Breast epithelium (tissue), 4 donors: ENCODE measurements around the gene HSP90B1. TPM values are rescaled to one million over a fixed set of nuclear protein-coding genes. Genes with fewer than 3 reads are reported as not detected.
A peak's percentile ranks its signal among the peaks of the same experiment; 100 is the strongest.

Experiments used
- DNase-seq, 2 donors: peaks; one replicate each; pipeline ENCODE4 v3.0.0-alpha.2; 2019; ENCODE audit warnings: low spot score in 2 of 2
- H3K27ac ChIP-seq, 2 donors: fragments of 200-600 bp; sonication (generic) in 1 of 2; one replicate each; pipeline ENCODE4 v1.5.1; 2016 to 2019; ENCODE audit warnings: mild to moderate bottlenecking in 1 of 2
- H3K27me3 ChIP-seq, 2 donors: fragments of 200-600 bp; sonication (generic) in 1 of 2; one replicate each; pipeline versions ENCODE4 v1.5.1 to v1.6.0; 2017 to 2019; ENCODE audit warnings: control low read depth in 1 of 2, mild to moderate bottlenecking in 1 of 2
- H3K36me3 ChIP-seq: fragments of 200-600 bp; one replicate; pipeline ENCODE4 v1.5.1; 2019
- H3K4me1 ChIP-seq, 2 donors: fragments of 200-600 bp; sonication (generic); one replicate each; pipeline ENCODE4 v1.5.1; 2016 to 2019; ENCODE audit warnings: control low read depth in 1 of 2
- H3K4me3 ChIP-seq, 3 donors: fragments of 200-600 bp; sonication (generic); 1 replicate in 2 of 3; 2 replicates in 1 of 3; pipeline ENCODE4 v1.5.1; 2016 to 2019; ENCODE audit warnings: mild to moderate bottlenecking in 3 of 3, moderate library complexity in 2 of 3
- H3K9me3 ChIP-seq, 2 donors: fragments of 200-600 bp; sonication (generic) in 1 of 2; one replicate each; pipeline ENCODE4 v1.5.1; 2016 to 2019; ENCODE audit warnings: control low read depth in 1 of 2
- CTCF ChIP-seq, 3 donors: fragments of 450-650 bp; IDR thresholded peaks; one replicate each; pipeline ENCODE4 v1.5.1; 2016 to 2017; ENCODE audit warnings: antibody characterized with exemption in 3 of 3, mild to moderate bottlenecking in 3 of 3, moderate library complexity in 3 of 3
- POLR2A ChIP-seq: fragments of 450-650 bp; IDR thresholded peaks from one replicate; pipeline ENCODE4 v1.6.1; 2016; ENCODE audit warnings: antibody characterized with exemption, mild to moderate bottlenecking, moderate library complexity
- POLR2AphosphoS5 ChIP-seq, 3 donors: sonication (generic); formaldehyde crosslinking; IDR thresholded peaks; one replicate each; pipeline ENCODE4 v1.6.1; 2017; ENCODE audit warnings: antibody characterized with exemption in 3 of 3
- intact Hi-C: fragments of 100-400 bp; cut with DNase I; formaldehyde crosslinking; loops from one replicate; pipeline ENCODE4 v1.15.1; 2023; ENCODE audit warnings: low total_unique reads
- total RNA-seq, 3 donors: library from RNA; depleted of rRNA; stranded (reverse); fragments of >200 nt; gene quantifications; one replicate each; pipeline ENCODE4 v1.1.0, GENCODE V29; 2016

The HSP90B1 gene
- total RNA-seq, 3 donors from 2014 or later, result 341 to 456 (median 362) TPM

- no peaks in the 10 kb centered on the region for H3K27me3 ChIP-seq
- intact Hi-C loops, result no loop called here
- H3K36me3 ChIP-seq, result no peaks in the 10 kb centered on the region
- TF ChIP-seq CTCF (IDR thresholded peaks at IDR 0.05) (no peak), POLR2A (no peak), POLR2AphosphoS5 (IDR thresholded peaks at IDR 0.05) (no peak)
- H3K9me3 ChIP-seq, result no peaks in the 10 kb centered on the region
- H3K4me1 ChIP-seq, result peaks cover 0 to 6% of the 10 kb centered on the region in 2 donors
- H3K27ac ChIP-seq, result no peak overlapping the region
- DNase-seq, result no peak
- no peak overlapping the region for H3K4me3 ChIP-seq
Observed at GRCh38 chr12:103960616-103961227, 30.5 kb downstream of the HSP90B1 start.

GRCh38 chr12:103962493-103962892, 32.3 kb downstream of the HSP90B1 start:
- Histone ChIP-seq H3K27ac (no peak overlapping the region), H3K9me3 (no peaks in the 10 kb centered on the region), H3K4me1 (peaks cover 0 to 5% of the 10 kb centered on the region in 2 donors), H3K4me3 (no peak overlapping the region), H3K36me3 (no peaks in the 10 kb centered on the region), H3K27me3 (no peaks in the 10 kb centered on the region)
- intact Hi-C loops, result no loop called here
- DNase-seq, result no peak
- no peak for TF ChIP-seq POLR2A
- no peak for TF ChIP-seq POLR2AphosphoS5 (IDR thresholded peaks at IDR 0.05)
- no peak for TF ChIP-seq CTCF (IDR thresholded peaks at IDR 0.05)

- no peak for DNase-seq
- Histone ChIP-seq H3K4me1 (peaks cover 0 to 5% of the 10 kb centered on the region in 2 donors), H3K36me3 (no peaks in the 10 kb centered on the region), H3K27me3 (no peaks in the 10 kb centered on the region), H3K4me3 (peak overlapping the region; percentile 75 to 95 (median 80)), H3K27ac (peak overlapping the region; percentile 95 to 98), H3K9me3 (no peaks in the 10 kb centered on the region)
- TF ChIP-seq CTCF (IDR thresholded peaks at IDR 0.05), result no peak
- TF ChIP-seq POLR2AphosphoS5 (IDR thresholded peaks at IDR 0.05), result no peak
- no peak for TF ChIP-seq POLR2A
- intact Hi-C loops, result loop anchor here (2.0 kb wide), 1 partner anchor 34 kb away; the partner anchor contains the start of gene HSP90B1
Observed at GRCh38 chr12:103964805-103965204, 34.6 kb downstream of the HSP90B1 start.

GRCh38 chr12:103965255-103965589, 35.0 kb downstream of the HSP90B1 start:
- peaks cover 0 to 5% of the 10 kb centered on the region in 2 donors for H3K4me1 ChIP-seq
- H3K27me3 ChIP-seq, result no peaks in the 10 kb centered on the region
- H3K9me3 ChIP-seq, result no peaks in the 10 kb centered on the region
- intact Hi-C loops, result loop anchor here (2.0 kb wide), 1 partner anchor 34 kb away; the partner anchor contains the start of gene HSP90B1
- peak overlapping the region; percentile 95 to 98 for H3K27ac ChIP-seq
- peak overlapping the region; percentile 75 to 95 (median 80) for H3K4me3 ChIP-seq
- no peaks in the 10 kb centered on the region for H3K36me3 ChIP-seq
- no peak for DNase-seq
- TF ChIP-seq CTCF (IDR thresholded peaks at IDR 0.05) (no peak), POLR2A (no peak), POLR2AphosphoS5 (IDR thresholded peaks at IDR 0.05) (no peak)

- Histone ChIP-seq H3K36me3 (no peaks in the 10 kb centered on the region), H3K27me3 (no peaks in the 10 kb centered on the region), H3K9me3 (no peaks in the 10 kb centered on the region), H3K4me1 (peaks cover 0 to 5% of the 10 kb centered on the region in 2 donors), H3K4me3 (peak within 1 kb of the TSS; percentile 75 to 95 (median 80)), H3K27ac (peak within 1 kb of the TSS; percentile 95 to 98)
- peak; percentile 98 for DNase-seq
- peak in 2 of 3 donors; percentile 6 to 31 for TF ChIP-seq CTCF (IDR thresholded peaks at IDR 0.05)
- TF ChIP-seq POLR2A, result peak; percentile 85
- peak; percentile 85 to 97 (median 95) for TF ChIP-seq POLR2AphosphoS5 (IDR thresholded peaks at IDR 0.05)
- intact Hi-C loops, result loop anchor here (2.0 kb wide), 1 partner anchor 35 kb away; the partner anchor contains the start of gene HSP90B1
Observed at GRCh38 chr12:103965590-103966504, 35.6 kb downstream of the HSP90B1 start, which contains the start of gene TDG. TSS of gene TDG (plus strand) at chr12:103965872. CDS start at chr12:103966038, 166 bp downstream.
